Measurements from ENCODE around the gene LCNL1. TPM values are rescaled to one million over a fixed set of nuclear protein-coding genes. Genes with fewer than 3 reads are reported as not detected.

The LCNL1 gene
- total and polyA plus RNA-seq, 2 experiments from 2014 or later = 0.36 TPM; not detected in 1

DNA sequence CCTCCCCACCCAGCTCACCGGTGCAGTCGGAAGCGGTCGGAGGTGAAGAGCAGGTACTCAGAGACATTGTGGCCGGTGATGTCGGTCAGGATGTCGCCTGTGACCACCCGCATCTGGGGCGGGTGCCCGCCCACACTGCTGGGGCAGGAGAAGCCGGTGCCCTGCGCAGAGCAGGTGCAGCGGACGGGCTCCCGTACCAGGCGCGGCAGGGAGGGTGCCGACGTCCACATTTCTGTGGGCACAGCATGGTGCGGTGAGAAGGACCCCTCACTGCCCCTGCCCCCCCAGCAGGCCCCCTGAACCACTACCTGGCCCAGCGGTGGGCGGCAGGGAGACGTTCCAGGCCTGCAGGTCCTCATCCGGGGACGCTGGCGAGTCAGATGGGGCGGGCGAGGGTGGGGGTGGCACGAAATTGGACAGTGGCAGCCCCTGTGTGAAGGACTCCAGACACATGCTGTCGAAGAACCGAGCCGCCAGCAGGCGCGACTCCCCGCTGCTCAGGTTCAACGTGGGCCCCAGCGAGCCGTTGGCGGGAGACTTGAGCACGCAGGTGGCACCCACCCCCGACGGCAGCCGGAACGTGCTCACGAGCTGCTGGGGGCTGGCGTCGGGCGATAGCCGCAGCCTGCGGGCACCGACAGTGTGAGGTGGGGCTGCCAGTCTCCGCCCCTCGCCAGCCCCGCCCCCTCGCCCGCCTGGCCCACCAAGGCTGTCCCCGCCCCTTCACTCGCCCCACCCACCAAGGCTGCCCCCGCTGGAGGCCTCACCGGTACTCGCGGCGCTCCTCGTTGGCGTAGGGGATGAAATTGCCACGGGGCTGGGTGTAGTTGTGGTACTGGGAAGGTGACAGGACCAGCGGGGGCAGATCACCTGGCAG lies 30.1 kb downstream of the LCNL1 start:
- Histone ChIP-seq H3K27me3 (no peaks in the 10 kb centered on the region), H3K9me3 (ENCODE audit: low read depth) (no peaks in the 10 kb centered on the region), H3K27ac (no peak overlapping the region), H3K4me3 (no peak overlapping the region), H3K36me3 (peaks cover 12% of the 10 kb centered on the region), H3K4me1 (ENCODE audit: low read depth) (no peaks in the 10 kb centered on the region)
- no peak for DNase-seq (ENCODE audit: low read depth in 1 of 2, low spot score in 1 of 2)
- TF ChIP-seq, protein P1, sequence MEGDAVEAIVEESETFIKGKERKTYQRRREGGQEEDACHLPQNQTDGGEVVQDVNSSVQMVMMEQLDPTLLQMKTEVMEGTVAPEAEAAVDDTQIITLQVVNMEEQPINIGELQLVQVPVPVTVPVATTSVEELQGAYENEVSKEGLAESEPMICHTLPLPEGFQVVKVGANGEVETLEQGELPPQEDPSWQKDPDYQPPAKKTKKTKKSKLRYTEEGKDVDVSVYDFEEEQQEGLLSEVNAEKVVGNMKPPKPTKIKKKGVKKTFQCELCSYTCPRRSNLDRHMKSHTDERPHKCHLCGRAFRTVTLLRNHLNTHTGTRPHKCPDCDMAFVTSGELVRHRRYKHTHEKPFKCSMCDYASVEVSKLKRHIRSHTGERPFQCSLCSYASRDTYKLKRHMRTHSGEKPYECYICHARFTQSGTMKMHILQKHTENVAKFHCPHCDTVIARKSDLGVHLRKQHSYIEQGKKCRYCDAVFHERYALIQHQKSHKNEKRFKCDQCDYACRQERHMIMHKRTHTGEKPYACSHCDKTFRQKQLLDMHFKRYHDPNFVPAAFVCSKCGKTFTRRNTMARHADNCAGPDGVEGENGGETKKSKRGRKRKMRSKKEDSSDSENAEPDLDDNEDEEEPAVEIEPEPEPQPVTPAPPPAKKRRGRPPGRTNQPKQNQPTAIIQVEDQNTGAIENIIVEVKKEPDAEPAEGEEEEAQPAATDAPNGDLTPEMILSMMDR (IDR thresholded peaks at IDR 0.05; ENCODE audit: low read depth, low read length) = no peak

DNA sequence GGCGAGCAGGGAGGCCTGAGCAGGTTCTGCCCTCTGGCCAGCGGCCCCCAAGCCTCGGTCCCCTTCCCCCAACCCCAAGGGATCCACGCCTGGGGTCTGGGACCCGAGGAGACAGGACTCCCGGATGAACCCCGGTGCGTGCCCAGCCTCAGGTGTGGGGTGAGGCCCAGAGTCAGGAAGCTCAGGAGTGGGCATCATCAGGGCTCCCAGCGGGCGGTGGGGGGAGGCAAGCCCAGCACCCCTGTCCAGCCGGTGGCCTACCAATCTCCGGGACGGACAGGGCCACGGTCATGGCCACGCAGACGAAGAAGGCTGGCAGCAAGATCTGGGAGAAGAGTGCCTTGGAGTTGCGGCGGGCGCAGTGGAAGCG lies 30.8 kb downstream of the LCNL1 start:
- no peak overlapping the region for H3K27ac ChIP-seq
- H3K9me3 ChIP-seq (ENCODE audit: low read depth) = no peaks in the 10 kb centered on the region
- TF ChIP-seq, protein P1 (IDR thresholded peaks at IDR 0.05; ENCODE audit: low read depth, low read length) = no peak
- H3K4me1 ChIP-seq (ENCODE audit: low read depth) = no peaks in the 10 kb centered on the region
- H3K36me3 ChIP-seq = peaks cover 12% of the 10 kb centered on the region
- no peak for DNase-seq (ENCODE audit: low read depth in 1 of 2, low spot score in 1 of 2)
- no peak overlapping the region for H3K4me3 ChIP-seq
- H3K27me3 ChIP-seq = no peaks in the 10 kb centered on the region

DNA sequence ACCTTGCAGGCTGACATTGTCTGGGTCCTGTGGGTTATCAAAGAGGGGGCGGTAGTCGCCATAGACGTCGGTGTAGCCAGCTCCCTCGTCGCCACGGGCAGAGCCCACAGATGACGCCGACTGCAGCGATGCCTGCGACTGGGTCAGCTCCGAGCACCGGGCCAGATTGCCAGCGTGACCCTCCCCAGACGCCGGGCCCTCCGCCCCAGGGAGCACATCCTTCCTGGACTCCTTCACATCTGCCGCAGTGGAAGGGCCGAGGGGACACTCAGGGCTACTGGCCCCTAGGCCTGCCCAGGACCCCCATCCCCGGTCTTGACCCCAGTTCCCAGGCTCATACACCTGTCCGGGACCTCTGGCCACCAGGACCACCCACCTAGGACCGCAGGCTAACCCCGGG lies 31.4 kb downstream of the LCNL1 start:
- Histone ChIP-seq H3K27ac (no peak overlapping the region), H3K36me3 (peaks cover 12% of the 10 kb centered on the region), H3K4me1 (ENCODE audit: low read depth) (no peaks in the 10 kb centered on the region), H3K9me3 (ENCODE audit: low read depth) (no peaks in the 10 kb centered on the region), H3K27me3 (no peaks in the 10 kb centered on the region), H3K4me3 (no peak overlapping the region)
- no peak for DNase-seq (ENCODE audit: low read depth in 1 of 2, low spot score in 1 of 2)
- TF ChIP-seq, protein P1 (IDR thresholded peaks at IDR 0.05; ENCODE audit: low read depth, low read length) = no peak

DNA sequence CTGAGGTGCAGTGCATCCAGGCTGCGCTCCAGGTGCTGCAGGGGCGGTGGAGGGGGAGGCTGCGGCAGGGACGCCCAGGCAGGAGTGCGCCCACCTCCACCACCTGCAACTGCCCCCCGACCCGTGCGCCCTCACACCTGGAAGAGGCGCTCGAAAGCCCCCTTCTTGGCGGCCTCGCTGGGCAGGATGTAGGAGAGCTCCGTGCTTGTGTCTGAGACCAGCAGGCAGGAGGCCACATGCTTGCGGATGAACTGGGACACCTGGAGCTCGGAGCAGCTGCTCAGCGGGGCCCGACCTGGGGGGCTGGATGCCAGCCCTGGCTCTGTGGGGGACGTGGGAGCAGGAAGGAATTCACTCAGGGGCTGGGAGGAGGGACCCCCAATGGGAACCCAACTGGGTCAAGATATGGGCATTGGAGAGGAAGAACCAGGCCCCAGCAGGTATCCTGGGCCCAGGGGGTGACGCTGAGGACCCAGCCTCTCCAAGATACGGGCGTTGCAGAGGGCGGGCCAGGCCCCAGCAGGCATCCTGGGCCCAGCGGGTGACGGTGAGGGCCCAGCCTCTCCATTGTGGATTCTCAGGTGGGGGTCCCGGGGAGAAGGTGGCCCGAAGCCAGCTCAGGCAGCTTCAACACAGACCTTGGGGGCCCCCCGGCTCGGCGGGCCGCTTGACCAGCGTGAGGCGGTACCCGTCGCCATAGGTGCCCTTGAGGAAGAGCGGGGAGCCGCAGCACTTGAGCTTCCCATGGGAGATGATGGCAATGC lies 32.2 kb downstream of the LCNL1 start:
- no peaks in the 10 kb centered on the region for H3K27me3 ChIP-seq
- no peak overlapping the region for H3K27ac ChIP-seq
- no peak overlapping the region for H3K4me3 ChIP-seq
- no peaks in the 10 kb centered on the region for H3K4me1 ChIP-seq (ENCODE audit: low read depth)
- H3K36me3 ChIP-seq = peaks cover 12% of the 10 kb centered on the region
- DNase-seq (ENCODE audit: low read depth in 1 of 2, low spot score in 1 of 2) = no peak
- H3K9me3 ChIP-seq (ENCODE audit: low read depth) = no peaks in the 10 kb centered on the region
- TF ChIP-seq, protein P1 (IDR thresholded peaks at IDR 0.05; ENCODE audit: low read depth, low read length) = no peak

DNA sequence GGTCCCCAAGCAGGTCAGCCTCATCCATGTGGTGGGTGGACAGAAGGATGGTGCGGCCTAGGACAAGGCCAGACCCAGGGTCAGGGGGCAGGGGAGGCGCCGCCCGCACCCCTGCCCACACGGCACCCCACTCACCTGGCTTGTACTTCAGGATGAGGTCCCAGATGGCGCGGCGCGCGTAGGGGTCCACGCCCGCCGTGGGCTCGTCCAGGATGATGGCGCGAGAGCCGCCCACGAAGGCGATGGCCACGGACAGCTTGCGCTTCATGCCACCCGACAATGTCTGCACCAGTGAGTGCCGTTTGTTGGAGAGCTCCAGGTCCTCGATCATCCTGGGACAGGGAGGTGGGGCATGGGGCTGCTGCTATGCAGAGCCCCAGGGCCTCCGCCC lies 32.7 kb downstream of the LCNL1 start:
- H3K4me3 ChIP-seq = no peak overlapping the region
- no peaks in the 10 kb centered on the region for H3K4me1 ChIP-seq (ENCODE audit: low read depth)
- DNase-seq (ENCODE audit: low read depth in 1 of 2, low spot score in 1 of 2) = no peak
- no peaks in the 10 kb centered on the region for H3K27me3 ChIP-seq
- H3K36me3 ChIP-seq = peaks cover 12% of the 10 kb centered on the region
- H3K27ac ChIP-seq = no peak overlapping the region
- no peaks in the 10 kb centered on the region for H3K9me3 ChIP-seq (ENCODE audit: low read depth)
- TF ChIP-seq, protein P1 (IDR thresholded peaks at IDR 0.05; ENCODE audit: low read depth, low read length) = no peak

All from cardiac muscle cell (in vitro differentiated cells and primary cell).